Upper lobe of left lung (tissue), 4 donors: ENCODE measurements around the gene CCDC57.

Experiments used
- POLR2A ChIP-seq, 4 donors: fragments of 450-650 bp; IDR thresholded peaks; one replicate each; pipeline ENCODE4 v1.5.1; 2016 to 2017; ENCODE audit warnings: antibody characterized with exemption in 4 of 4, mild to moderate bottlenecking in 2 of 4
- POLR2AphosphoS5 ChIP-seq, 2 donors: sonication (generic); formaldehyde crosslinking; IDR thresholded peaks; one replicate each; pipeline ENCODE4 v1.5.1; 2017; ENCODE audit warnings: antibody characterized with exemption in 2 of 2
- TF ChIP-seq, protein P1 (sequence below), 6 experiments: fragments of 450-650 bp in 4 of 6; fragments of 200-600 bp in 2 of 6; sonication (generic) in 2 of 6; IDR thresholded peaks; one replicate each; pipeline ENCODE4 v1.5.1; 2016 to 2019; ENCODE audit warnings: antibody characterized with exemption in 6 of 6

DNA sequence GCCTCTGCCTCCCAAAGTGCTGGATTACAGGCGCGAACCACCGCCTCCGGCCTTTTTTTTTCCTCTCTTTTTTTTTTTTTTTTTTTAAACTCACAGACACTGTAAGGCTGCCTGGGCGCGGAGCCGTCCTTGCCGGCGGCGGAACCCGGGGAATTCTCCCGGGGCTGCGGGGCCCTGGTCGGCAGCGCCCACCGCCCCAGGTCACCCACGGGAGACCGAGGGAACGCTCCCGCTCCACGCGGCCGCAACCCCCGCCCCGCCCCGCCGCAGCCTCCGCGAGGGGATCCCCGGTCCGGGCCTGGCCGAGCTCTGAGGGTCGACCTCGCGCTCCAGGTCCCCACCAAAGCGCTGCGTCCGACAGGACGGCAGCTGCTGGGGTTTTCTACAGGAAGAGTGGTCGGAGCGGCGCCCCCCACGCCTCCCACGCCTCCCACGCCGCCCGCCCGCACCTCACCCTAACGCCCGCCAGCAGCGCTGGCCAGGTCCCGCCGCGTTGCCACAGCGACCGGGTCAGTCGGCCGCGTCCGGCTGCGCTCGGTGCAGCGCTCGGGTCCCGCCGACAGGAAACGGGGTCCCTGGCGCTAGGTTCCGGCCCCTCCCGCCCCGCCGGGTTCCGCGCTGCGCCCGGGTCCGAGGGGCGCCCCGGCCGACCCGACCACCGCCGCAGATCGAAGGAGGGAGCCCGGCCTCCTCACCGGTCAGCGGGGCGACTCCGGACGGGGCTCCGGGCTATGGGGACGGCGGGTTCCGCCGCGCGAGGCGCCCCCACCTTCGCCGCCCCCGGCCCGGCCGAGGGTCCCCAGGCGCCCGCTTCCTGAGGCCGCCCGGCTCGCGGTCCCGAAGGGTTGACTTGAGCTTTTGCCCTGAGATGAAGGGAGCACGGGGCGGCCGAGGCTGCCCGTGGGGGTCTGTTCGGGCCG lies at the start of gene CCDC57:
- TF ChIP-seq, protein P1, sequence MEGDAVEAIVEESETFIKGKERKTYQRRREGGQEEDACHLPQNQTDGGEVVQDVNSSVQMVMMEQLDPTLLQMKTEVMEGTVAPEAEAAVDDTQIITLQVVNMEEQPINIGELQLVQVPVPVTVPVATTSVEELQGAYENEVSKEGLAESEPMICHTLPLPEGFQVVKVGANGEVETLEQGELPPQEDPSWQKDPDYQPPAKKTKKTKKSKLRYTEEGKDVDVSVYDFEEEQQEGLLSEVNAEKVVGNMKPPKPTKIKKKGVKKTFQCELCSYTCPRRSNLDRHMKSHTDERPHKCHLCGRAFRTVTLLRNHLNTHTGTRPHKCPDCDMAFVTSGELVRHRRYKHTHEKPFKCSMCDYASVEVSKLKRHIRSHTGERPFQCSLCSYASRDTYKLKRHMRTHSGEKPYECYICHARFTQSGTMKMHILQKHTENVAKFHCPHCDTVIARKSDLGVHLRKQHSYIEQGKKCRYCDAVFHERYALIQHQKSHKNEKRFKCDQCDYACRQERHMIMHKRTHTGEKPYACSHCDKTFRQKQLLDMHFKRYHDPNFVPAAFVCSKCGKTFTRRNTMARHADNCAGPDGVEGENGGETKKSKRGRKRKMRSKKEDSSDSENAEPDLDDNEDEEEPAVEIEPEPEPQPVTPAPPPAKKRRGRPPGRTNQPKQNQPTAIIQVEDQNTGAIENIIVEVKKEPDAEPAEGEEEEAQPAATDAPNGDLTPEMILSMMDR (IDR thresholded peaks at IDR 0.05), result peak in 5 of 6 experiments; percentile 17 to 83 (median 59)
- TF ChIP-seq POLR2A (IDR thresholded peaks at IDR 0.05), result peak in 3 of 4 donors; percentile 16 to 70 (median 46)
- peak; percentile 66 to 80 for TF ChIP-seq POLR2AphosphoS5 (IDR thresholded peaks at IDR 0.05)
